DND-41 (cell line): Measurements from ENCODE around the gene CDH20.

Source experiments
- EZH2 ChIP-seq: IDR thresholded peaks from 3 replicates; pipeline ENCODE4 v1.6.1; 2012; ENCODE audit warnings: borderline replicate concordance, low read depth, mild to moderate bottlenecking, moderate library complexity, low read length, inconsistent platforms; ENCODE audit not compliant: severe bottlenecking
- TF ChIP-seq, protein P1 (sequence below): IDR thresholded peaks from 2 replicates; pipeline ENCODE4 v1.5.1; 2012; ENCODE audit warnings: borderline replicate concordance, low read length, moderate library complexity, mild to moderate bottlenecking; ENCODE audit not compliant: poor library complexity, severe bottlenecking; ENCODE audit errors: extremely low read depth

DNA sequence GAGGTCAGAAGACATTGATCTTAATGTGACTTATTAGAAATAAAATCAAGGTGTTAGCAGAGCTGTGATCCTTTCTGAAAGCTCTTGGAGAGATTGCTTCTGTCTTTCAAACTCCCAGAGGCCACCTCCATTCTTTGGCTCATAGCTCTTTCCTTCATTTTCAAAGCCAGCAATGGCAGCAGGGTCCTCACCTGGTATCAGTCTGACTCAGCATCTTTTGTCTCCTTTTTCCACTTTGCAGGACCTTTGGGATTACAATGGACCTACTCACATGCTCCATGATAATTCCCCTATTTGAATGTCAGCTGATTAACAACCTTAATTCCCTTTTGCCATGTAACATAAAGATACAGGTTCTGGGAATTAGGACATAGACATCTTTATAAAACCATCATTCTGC is 6.8 kb upstream of the CDH20 start:
- TF ChIP-seq, protein P1, sequence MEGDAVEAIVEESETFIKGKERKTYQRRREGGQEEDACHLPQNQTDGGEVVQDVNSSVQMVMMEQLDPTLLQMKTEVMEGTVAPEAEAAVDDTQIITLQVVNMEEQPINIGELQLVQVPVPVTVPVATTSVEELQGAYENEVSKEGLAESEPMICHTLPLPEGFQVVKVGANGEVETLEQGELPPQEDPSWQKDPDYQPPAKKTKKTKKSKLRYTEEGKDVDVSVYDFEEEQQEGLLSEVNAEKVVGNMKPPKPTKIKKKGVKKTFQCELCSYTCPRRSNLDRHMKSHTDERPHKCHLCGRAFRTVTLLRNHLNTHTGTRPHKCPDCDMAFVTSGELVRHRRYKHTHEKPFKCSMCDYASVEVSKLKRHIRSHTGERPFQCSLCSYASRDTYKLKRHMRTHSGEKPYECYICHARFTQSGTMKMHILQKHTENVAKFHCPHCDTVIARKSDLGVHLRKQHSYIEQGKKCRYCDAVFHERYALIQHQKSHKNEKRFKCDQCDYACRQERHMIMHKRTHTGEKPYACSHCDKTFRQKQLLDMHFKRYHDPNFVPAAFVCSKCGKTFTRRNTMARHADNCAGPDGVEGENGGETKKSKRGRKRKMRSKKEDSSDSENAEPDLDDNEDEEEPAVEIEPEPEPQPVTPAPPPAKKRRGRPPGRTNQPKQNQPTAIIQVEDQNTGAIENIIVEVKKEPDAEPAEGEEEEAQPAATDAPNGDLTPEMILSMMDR: no peak
- no peak for TF ChIP-seq EZH2
